Gastrocnemius medialis (tissue), 4 donors: ENCODE data around the gene SLC5A6.

Experiments used
- CTCF ChIP-seq, 5 experiments: fragments of 450-650 bp in 3 of 5; fragments of 200-600 bp in 2 of 5; sonication (generic) in 2 of 5; IDR thresholded peaks in 4 of 5; conservative IDR thresholded peaks in 1 of 5; 1 replicate in 4 of 5; 2 replicates in 1 of 5; pipeline ENCODE4 v1.5.1; 2016 to 2019; ENCODE audit warnings: antibody characterized with exemption in 5 of 5, mild to moderate bottlenecking in 3 of 5, moderate library complexity in 3 of 5
- POLR2A ChIP-seq, 2 donors: fragments of 450-650 bp; IDR thresholded peaks; one replicate each; pipeline ENCODE4 v1.6.1; 2017; ENCODE audit warnings: antibody characterized with exemption in 2 of 2, mild to moderate bottlenecking in 2 of 2, moderate library complexity in 2 of 2

- no peak for TF ChIP-seq CTCF (IDR thresholded peaks at IDR 0.05 in 4 of 5, conservative IDR thresholded peaks at IDR 0.05 in 1 of 5)
- TF ChIP-seq POLR2A (IDR thresholded peaks at IDR 0.05): no peak
These were observed 13.4 kb downstream of the SLC5A6 start for GRCh38 chr2:27198627-27199026.
